Skeletal muscle satellite cell (primary cell): ENCODE measurements around the gene SETD1A. TPM values are rescaled to one million over a fixed set of nuclear protein-coding genes. Genes with fewer than 3 reads are reported as not detected.

ENCODE experiments used
- H3K27me3 ChIP-seq: 2 replicates; pipeline ENCODE4 v1.7.0; 2013; ENCODE audit warnings: low read length; ENCODE audit not compliant: control insufficient read depth, insufficient read depth
- H3K36me3 ChIP-seq: 2 replicates; pipeline ENCODE4 v1.7.0; 2013; ENCODE audit warnings: mild to moderate bottlenecking, control low read depth, low read length; ENCODE audit not compliant: insufficient read depth
- H3K4me1 ChIP-seq: 2 replicates; pipeline ENCODE4 v1.7.0; 2013; ENCODE audit warnings: low read length; ENCODE audit not compliant: control insufficient read depth, insufficient read depth
- H3K4me2 ChIP-seq: 2 replicates; pipeline ENCODE4 v1.7.0; 2013; ENCODE audit warnings: mild to moderate bottlenecking, low read length
- H3K4me3 ChIP-seq: 2 replicates; pipeline ENCODE4 v1.7.0; 2013; ENCODE audit warnings: low read length
- H3K9ac ChIP-seq: 2 replicates; pipeline ENCODE4 v1.7.0; 2013; ENCODE audit warnings: mild to moderate bottlenecking, low read depth, low read length, moderate library complexity
- H3K9me3 ChIP-seq: replicated peaks from 2 replicates; pipeline ENCODE4 v1.7.0; 2013; ENCODE audit warnings: mild to moderate bottlenecking, control low read depth, low read length
- small RNA-seq: library from RNA; depleted of rRNA; stranded (forward); fragments of <200 nt; gene quantifications from one replicate; pipeline ENCODE3, GENCODE V24; 2012

SETD1A gene

GRCh38 chr16:31022544-31023251, 65.1 kb downstream of the SETD1A start:
- Histone ChIP-seq H3K4me2 (no peak overlapping the region), H3K4me3 (no peak overlapping the region), H3K36me3 (no peaks in the 10 kb centered on the region), H3K9me3 (no peaks in the 10 kb centered on the region), H3K4me1 (no peaks in the 10 kb centered on the region), H3K9ac (no peak overlapping the region), H3K27me3 (no peaks in the 10 kb centered on the region)

GRCh38 chr16:31023252-31023602, 65.7 kb downstream of the SETD1A start:
- Histone ChIP-seq H3K4me1 (no peaks in the 10 kb centered on the region), H3K9ac (no peak overlapping the region), H3K4me3 (no peak overlapping the region), H3K27me3 (no peaks in the 10 kb centered on the region), H3K36me3 (no peaks in the 10 kb centered on the region), H3K9me3 (no peaks in the 10 kb centered on the region), H3K4me2 (no peak overlapping the region)

DNA sequence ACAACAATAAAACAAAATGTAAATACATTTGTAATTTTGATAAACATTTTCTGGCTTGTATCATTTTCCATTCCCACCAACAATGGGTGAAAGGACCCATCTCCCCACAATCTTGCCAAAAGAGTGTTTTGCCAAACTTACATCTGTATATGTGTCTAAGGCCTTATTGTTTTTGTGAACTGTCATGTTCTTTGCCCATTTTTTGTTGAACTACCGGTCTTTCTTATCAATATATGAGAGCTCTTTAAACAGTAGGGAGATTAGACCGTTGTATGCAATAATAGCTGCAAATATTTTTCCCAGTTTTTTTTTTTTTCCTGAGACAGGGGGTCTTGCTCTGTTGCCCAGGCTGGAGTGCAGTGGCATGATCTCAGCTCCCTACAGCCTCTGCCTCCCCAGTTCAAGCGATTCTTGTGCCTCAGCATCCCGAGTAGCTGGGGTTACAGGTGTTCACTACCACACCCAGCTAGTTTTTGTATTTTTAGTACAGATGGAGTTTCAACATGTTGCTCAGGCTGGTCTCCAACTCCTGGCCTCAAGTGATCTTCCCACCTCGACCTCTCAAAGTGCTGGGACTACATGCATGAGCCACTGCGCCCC, 66.2 kb downstream of the SETD1A start:
- Histone ChIP-seq H3K27me3 (no peaks in the 10 kb centered on the region), H3K4me1 (no peaks in the 10 kb centered on the region), H3K4me3 (no peak overlapping the region), H3K36me3 (no peaks in the 10 kb centered on the region), H3K9ac (no peak overlapping the region), H3K4me2 (no peak overlapping the region), H3K9me3 (no peaks in the 10 kb centered on the region)

DNA sequence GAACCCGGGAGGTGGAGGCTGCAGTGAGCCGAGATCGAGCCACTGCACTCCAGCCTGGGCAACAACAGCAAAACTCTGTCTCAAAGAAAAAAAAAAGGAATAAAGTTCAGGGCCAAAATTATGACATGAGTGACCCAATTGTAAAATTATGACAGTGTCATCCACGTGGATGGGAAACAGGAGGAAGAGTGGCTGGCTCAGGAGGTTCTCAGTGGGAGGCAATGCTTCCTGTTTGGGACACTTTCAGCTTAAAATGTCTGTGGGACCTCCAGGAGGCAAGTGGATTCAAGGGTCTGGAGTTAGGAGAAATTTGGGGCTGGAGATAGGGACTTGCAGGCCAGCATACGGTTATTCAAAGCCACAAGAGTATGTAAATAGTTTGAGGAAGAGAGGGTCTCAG, 67.8 kb downstream of the SETD1A start:
- H3K9me3 ChIP-seq, result no peaks in the 10 kb centered on the region
- H3K36me3 ChIP-seq, result no peaks in the 10 kb centered on the region
- H3K4me2 ChIP-seq, result no peak overlapping the region
- peaks cover 3% of the 10 kb centered on the region for H3K4me1 ChIP-seq
- H3K27me3 ChIP-seq, result no peaks in the 10 kb centered on the region
- H3K9ac ChIP-seq, result no peak overlapping the region
- no peak overlapping the region for H3K4me3 ChIP-seq

DNA sequence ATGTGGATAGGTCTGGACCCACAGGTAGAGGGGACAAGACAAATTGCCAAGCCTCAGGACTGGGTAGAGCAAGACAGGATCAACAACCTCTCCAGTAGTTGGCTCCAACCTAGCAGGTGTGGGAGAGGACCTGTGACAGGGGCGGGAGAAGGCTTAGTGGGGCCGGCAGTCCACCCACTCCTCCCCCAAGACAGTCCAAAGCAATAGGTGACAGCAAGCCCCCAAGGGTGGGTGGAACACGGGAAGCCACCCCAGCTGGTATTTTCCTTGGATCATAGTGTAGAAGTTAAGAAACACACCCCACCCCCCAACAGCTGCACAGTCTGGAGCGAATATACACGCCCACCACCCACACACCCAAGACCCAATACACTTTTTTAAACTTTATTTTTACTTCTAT, 71.7 kb downstream of the SETD1A start:
- Histone ChIP-seq H3K4me2 (no peak overlapping the region), H3K4me1 (peaks cover 10% of the 10 kb centered on the region), H3K9me3 (no peaks in the 10 kb centered on the region), H3K9ac (no peak overlapping the region), H3K36me3 (no peaks in the 10 kb centered on the region), H3K27me3 (no peaks in the 10 kb centered on the region), H3K4me3 (no peak overlapping the region)

GRCh38 chr16:31031276-31031675, 73.7 kb downstream of the SETD1A start:
- Histone ChIP-seq H3K4me3 (no peak overlapping the region), H3K9ac (no peak overlapping the region), H3K27me3 (no peaks in the 10 kb centered on the region), H3K36me3 (peaks cover 18% of the 10 kb centered on the region), H3K9me3 (no peaks in the 10 kb centered on the region), H3K4me2 (no peak overlapping the region), H3K4me1 (peaks cover 15% of the 10 kb centered on the region)

GRCh38 chr16:31032736-31033708, 75.5 kb downstream of the SETD1A start, which contains the start of gene STX4:
Gene STX4, plus strand, starts transcription at chr16:31033558. Its CDS starts 248 bp downstream, at chr16:31033806.
- Histone ChIP-seq H3K4me1 (peaks cover 15% of the 10 kb centered on the region), H3K36me3 (peaks cover 27% of the 10 kb centered on the region), H3K27me3 (no peaks in the 10 kb centered on the region), H3K9ac (peak within 1 kb of the TSS; percentile 88), H3K4me3 (peak within 1 kb of the TSS; percentile 95), H3K9me3 (no peaks in the 10 kb centered on the region), H3K4me2 (peak within 1 kb of the TSS; percentile 93)

DNA sequence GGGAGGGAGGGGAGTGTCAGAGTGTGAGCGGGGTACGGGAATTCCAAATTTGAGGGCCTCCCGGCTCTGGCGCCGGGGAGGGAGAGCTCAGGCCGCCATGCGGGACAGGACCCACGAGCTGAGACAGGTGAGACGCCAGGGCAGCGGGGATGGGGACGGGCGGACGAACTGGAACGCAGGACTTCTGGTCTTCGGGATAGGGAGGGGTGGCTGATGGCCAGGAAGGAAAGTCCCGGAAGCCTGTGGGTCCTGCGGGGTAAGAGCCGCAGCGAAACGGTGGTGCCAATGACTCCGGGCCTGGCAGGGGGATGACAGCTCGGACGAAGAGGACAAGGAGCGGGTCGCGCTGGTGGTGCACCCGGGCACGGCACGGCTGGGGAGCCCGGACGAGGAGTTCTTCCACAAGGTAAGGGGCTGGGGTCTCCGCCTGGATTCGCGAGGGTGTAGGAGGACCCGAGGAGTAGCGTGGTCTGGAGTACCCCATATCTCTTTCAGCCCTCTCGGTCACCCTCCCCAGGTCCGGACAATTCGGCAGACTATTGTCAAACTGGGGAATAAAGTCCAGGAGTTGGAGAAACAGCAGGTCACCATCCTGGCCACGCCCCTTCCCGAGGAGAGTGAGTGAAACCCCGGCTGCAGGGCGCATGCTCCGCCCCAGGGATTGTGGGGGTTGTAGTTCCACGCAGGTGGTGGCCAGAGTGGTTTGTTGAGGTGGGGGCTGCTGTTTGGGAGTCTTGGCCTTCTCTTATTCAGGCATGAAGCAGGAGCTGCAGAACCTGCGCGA, 76.3 kb downstream of the SETD1A start:
- Histone ChIP-seq H3K9ac (peak overlapping the region; percentile 88), H3K4me3 (peak overlapping the region; percentile 95), H3K4me1 (peaks cover 15% of the 10 kb centered on the region), H3K9me3 (no peaks in the 10 kb centered on the region), H3K36me3 (peaks cover 36% of the 10 kb centered on the region), H3K4me2 (peak overlapping the region; percentile 93), H3K27me3 (no peaks in the 10 kb centered on the region)

Small RNA genes lying within 50 kb of the gene (small RNA-seq; reads per million reads assigned to genes)
- gene AC135048.1, result not detected
